Mucosa of stomach (tissue), 1 donor: ENCODE data around the gene DYNLT1.
"Not testable (repeated sequence)": the region's sequence is repeated elsewhere in the genome, so short reads cannot be mapped to it uniquely, and the experiment has no call there.

ENCODE experiments used
- H3K27me3 ChIP-seq: one replicate; pipeline ENCODE4 v1.7.0; 2013; ENCODE audit warnings: mild to moderate bottlenecking, low read length; ENCODE audit not compliant: control insufficient read depth, insufficient read depth
- H3K36me3 ChIP-seq: one replicate; pipeline ENCODE4 v1.7.0; 2013; ENCODE audit warnings: low read length; ENCODE audit not compliant: control insufficient read depth, insufficient read depth
- H3K4me1 ChIP-seq: one replicate; pipeline ENCODE4 v1.7.0; 2013; ENCODE audit warnings: mild to moderate bottlenecking, low read length; ENCODE audit not compliant: control insufficient read depth, insufficient read depth
- H3K4me3 ChIP-seq: one replicate; pipeline ENCODE4 v1.7.0; 2013; ENCODE audit warnings: low read length
- H3K9ac ChIP-seq: one replicate; pipeline ENCODE4 v1.7.0; 2013; ENCODE audit warnings: mild to moderate bottlenecking, low read length, moderate library complexity
- H3K9me3 ChIP-seq: one replicate; pipeline ENCODE4 v1.7.0; 2013; ENCODE audit warnings: mild to moderate bottlenecking, low read length, moderate library complexity; ENCODE audit not compliant: control insufficient read depth
- donor health status: Pancreatic carcinoma.

DYNLT1 gene

DNA sequence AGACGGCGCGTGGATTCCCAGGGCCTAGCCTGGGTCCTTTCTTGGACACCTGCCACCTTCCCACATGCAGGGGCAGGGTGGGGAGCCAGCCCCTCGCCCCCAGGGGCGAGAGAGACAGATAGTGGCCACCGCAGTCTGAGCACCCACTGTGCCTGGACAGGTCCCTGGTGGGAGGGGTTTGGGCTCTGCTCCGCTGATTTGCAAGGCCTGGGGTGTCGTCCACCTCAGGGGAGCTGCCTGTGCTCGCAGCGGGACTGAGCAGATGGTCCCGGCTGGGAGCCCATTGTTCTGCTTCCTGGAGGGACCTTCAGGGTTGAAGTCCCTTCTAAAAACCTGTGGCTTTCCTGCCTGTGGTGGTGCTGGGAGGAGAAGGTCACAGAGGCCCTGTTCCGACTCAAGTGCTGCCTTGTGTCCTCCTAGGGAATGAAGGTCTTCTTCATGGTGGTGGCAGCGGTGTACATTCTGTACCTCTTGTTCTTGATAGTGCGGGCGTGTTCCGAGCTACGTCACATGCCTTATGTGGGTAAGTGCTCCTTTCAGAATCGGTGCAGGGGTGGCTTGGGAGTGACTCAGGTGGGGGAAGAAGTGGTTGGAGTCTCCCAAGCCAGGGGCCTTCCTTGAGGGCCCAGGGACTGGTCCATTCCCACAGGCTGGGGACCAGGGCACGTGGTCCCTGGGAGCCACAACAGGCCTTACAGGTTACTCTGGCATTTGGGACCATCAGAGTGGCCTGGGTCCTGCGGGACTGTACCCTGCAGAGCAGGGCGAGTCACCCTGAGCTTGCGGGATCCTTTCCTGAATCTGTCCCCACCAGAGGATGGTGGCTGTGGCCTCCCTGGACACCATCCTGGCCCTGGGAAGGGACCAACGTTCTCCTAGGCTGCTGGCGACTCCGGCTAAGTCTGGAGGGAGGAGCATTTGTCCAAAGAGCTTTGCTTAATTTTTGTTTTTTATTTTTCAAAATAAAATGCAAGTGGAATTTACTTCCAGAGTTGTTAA is 19.6 kb downstream of the DYNLT1 start:
- Histone ChIP-seq H3K9ac (no peak overlapping the region), H3K27me3 (no peaks in the 10 kb centered on the region), H3K36me3 (peaks cover 3% of the 10 kb centered on the region), H3K4me3 (no peak overlapping the region), H3K9me3 (no peaks in the 10 kb centered on the region), H3K4me1 (peaks cover 3% of the 10 kb centered on the region)

- no peaks in the 10 kb centered on the region for H3K9me3 ChIP-seq
- no peaks in the 10 kb centered on the region for H3K4me1 ChIP-seq
- no peak overlapping the region for H3K4me3 ChIP-seq
- H3K27me3 ChIP-seq, result no peaks in the 10 kb centered on the region
- H3K9ac ChIP-seq, result no peak overlapping the region
- H3K36me3 ChIP-seq, result peaks cover 3% of the 10 kb centered on the region
Measured at GRCh38 chr6:158622545-158623190, 21.9 kb downstream of the DYNLT1 start.

- Histone ChIP-seq H3K4me1 (no peaks in the 10 kb centered on the region), H3K4me3 (no peak overlapping the region), H3K36me3 (peaks cover 3% of the 10 kb centered on the region), H3K9me3 (no peaks in the 10 kb centered on the region), H3K9ac (no peak overlapping the region), H3K27me3 (no peaks in the 10 kb centered on the region)
Measured at GRCh38 chr6:158621694-158622544, 22.6 kb downstream of the DYNLT1 start.

DNA sequence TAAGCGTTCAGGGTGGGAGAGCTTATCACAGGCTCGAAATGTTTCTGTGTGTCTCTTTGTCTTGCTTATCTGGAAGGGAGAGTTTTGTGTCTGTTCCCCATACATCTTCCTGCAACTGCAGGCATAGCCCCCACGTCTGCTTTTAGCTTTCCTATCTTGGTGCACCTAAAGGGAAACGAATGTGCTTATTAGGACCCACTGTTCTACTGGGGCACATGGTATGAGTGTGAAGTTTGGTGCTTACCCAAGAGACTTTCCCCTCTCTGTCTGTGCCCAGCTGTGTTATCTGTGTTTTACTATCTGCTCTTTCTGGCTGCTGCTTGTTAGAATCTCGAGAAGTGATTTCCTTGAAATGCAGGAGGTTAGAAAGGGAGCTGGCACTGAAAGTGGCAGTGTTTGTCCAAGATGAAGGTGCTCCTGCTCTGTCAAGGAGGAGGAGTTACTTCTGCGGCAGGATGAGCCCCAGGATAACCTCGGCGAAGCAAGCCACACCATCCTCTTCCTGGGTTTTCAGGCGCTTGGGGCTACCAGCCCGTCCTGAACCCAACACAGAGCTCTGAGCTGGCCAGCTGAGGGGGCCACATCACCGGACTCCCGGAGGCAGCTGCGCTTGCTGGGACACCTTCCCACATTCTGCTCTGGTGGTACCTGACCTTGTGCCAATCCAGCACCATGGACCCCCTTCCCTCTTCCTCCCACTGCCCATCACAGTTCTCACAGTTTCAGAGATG is 23.4 kb downstream of the DYNLT1 start:
- no peaks in the 10 kb centered on the region for H3K4me1 ChIP-seq
- H3K36me3 ChIP-seq, result no peaks in the 10 kb centered on the region
- H3K27me3 ChIP-seq, result no peaks in the 10 kb centered on the region
- H3K4me3 ChIP-seq, result no peak overlapping the region
- no peaks in the 10 kb centered on the region for H3K9me3 ChIP-seq
- H3K9ac ChIP-seq, result no peak overlapping the region

DNA sequence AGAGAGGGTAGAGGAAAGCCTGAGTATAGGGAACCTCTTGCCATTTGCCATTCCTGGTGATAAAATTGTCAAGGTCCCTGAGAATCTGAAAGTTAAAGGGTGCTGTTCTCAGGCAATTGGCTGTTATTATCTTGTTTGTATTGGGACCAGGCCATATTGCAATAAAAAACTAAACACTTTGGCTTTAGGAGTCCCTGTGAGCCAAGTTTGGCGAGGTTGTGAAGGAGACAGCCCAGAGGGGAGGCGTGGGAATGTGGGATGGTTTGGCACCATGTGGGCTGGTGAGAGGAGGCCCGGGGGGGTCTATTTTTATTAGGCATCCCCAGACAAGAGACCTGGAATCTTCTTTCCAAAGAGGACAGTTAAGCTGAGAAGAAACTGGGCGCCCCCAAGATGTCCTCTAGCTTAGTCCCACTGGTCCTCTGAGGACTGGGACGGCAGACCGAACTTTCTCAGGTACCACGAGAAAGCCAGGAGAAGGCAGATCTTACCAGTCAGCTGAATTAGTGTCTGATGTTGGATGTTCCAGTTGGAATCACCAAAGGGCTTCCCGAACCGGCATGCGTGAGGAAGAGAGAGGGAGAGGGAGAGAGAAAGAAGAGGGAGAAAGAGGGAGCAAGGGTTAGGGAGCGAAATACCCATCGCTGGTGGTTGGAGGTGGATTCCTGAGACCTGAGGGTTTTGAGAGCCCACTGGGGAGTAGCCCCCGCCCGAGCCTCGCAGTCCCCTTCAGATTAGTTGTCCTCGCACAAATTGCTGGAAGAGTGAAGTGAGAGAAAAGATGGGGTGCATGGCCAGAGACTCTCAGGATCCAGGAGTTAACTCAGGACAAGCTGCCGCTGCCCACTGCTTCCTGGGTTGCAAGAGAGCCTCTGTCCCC is 24.4 kb downstream of the DYNLT1 start:
- no peaks in the 10 kb centered on the region for H3K36me3 ChIP-seq
- no peaks in the 10 kb centered on the region for H3K27me3 ChIP-seq
- H3K9me3 ChIP-seq, result no peaks in the 10 kb centered on the region
- no peak overlapping the region for H3K4me3 ChIP-seq
- no peak overlapping the region for H3K9ac ChIP-seq
- H3K4me1 ChIP-seq, result no peaks in the 10 kb centered on the region

GRCh38 chr6:158618289-158618688 is 26.3 kb downstream of the DYNLT1 start:
- not testable (repeated sequence) for H3K9ac ChIP-seq, H3K27me3 ChIP-seq, H3K9me3 ChIP-seq, H3K36me3 ChIP-seq, H3K4me1 ChIP-seq, H3K4me3 ChIP-seq

- H3K27me3 ChIP-seq, H3K4me1 ChIP-seq, H3K9me3 ChIP-seq, H3K9ac ChIP-seq, H3K4me3 ChIP-seq: not testable (repeated sequence)
- peaks cover 12% of the 10 kb centered on the region for H3K36me3 ChIP-seq
Measured at GRCh38 chr6:158614606-158615005, 29.9 kb downstream of the DYNLT1 start.

DNA sequence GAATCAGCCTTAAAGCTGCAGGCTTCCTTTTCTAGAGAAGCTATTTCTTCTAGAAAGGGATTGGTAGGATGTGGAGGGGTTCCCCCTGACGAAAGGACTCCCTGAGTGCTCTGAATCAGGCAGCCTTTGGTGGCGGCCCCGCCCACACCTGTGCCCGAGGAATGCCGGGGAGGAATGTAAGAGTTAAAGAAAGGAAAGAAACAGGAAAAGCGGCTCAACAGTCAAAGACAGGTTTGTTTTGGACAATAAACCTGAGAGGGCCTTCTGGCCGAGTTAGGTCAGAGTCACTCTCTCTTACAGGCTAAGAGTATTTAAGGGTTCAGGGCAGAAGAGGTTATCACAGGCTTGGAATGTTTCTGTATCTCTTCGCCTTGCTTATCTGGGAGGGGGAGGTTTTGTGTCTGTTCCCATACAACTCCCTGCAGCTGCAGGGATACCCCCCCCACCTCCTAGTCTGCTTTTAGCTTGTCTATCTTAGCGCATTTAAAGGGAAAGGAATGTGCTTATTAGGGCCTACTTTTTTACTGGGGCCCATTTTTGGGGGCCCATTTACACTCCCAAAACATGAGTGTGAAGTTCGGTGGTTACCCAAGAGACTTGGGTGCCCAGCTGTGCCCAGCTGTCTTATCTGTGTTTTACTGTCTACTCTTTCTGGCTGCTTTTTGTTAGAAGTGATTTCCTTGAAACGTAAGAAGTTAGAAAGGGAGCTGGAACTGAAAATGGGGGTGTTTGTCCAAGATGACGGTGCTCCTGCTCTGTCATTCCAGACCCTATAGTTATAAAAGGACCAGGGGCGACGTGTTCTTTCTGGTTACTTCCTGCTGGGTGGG is 32.8 kb downstream of the DYNLT1 start:
- Histone ChIP-seq H3K27me3 (no peaks in the 10 kb centered on the region), H3K36me3 (peaks cover 31% of the 10 kb centered on the region), H3K4me3 (no peak overlapping the region), H3K9me3 (no peaks in the 10 kb centered on the region), H3K4me1 (no peaks in the 10 kb centered on the region), H3K9ac (no peak overlapping the region)

DNA sequence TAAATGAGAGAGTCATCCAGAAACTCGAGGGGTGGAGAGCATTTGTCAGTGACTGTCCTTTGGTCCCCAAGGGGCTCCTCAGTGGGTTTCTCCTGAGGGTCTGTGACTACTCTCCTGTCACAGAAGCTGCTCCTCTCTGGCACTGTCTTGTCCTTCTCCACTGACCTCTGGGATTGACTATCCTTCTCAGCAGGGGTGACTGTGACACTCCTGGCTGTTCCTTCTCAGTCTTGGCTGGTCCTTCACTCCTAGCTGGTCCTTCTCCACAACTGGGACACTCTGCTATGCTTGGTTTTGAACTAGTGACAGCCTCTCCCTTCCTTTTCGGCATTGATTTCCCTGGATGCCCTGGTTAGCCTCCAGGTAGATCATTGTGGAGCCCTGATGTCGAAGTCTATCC is 33.5 kb downstream of the DYNLT1 start:
- peaks cover 31% of the 10 kb centered on the region for H3K36me3 ChIP-seq
- no peak overlapping the region for H3K4me3 ChIP-seq
- no peak overlapping the region for H3K9ac ChIP-seq
- H3K4me1 ChIP-seq, result no peaks in the 10 kb centered on the region
- no peaks in the 10 kb centered on the region for H3K27me3 ChIP-seq
- no peaks in the 10 kb centered on the region for H3K9me3 ChIP-seq

GRCh38 chr6:158610319-158610968 is 34.1 kb downstream of the DYNLT1 start:
- H3K9ac ChIP-seq, result no peak overlapping the region
- H3K9me3 ChIP-seq, result no peaks in the 10 kb centered on the region
- no peaks in the 10 kb centered on the region for H3K27me3 ChIP-seq
- H3K4me3 ChIP-seq, result no peak overlapping the region
- H3K4me1 ChIP-seq, result no peaks in the 10 kb centered on the region
- H3K36me3 ChIP-seq, result peaks cover 31% of the 10 kb centered on the region
